HepG2 (cell line): Measurements from ENCODE around the gene CAPN9. TPM values are rescaled to one million over a fixed set of nuclear protein-coding genes. Genes with fewer than 3 reads are reported as not detected.

Source experiments
- BHLHE40 ChIP-seq: IDR thresholded peaks from 2 replicates; pipeline ENCODE4 v1.6.1; 2011; ENCODE audit warnings: low read length, improper control_type of control experiment
- CBFB ChIP-seq: sonication (generic); formaldehyde crosslinking; IDR thresholded peaks from 2 replicates; pipeline ENCODE4 v1.4.0; 2020; ENCODE audit warnings: missing genetic modification reagents
- CREB1 ChIP-seq, 2 experiments: fragments of 450-650 bp in 1 of 2; IDR thresholded peaks; 2 replicates each; pipeline ENCODE4 v1.6.1; 2016 to 2017; ENCODE audit warnings: control low read depth in 1 of 2, mild to moderate bottlenecking in 1 of 2, missing compliant biosample characterization in 1 of 2, missing genetic modification characterization in 1 of 2
- CSRNP2 ChIP-seq: sonication (generic); formaldehyde crosslinking; conservative IDR thresholded peaks from 2 replicates; pipeline ENCODE4 v1.8.0; 2022; ENCODE audit warnings: low read depth, missing genetic modification reagents
- DPF2 ChIP-seq: sonication (generic); formaldehyde crosslinking; IDR thresholded peaks from 2 replicates; pipeline ENCODE4 v1.4.0; 2020; ENCODE audit warnings: mild to moderate bottlenecking, low read depth, missing genetic modification reagents, borderline replicate concordance
- ETV5 ChIP-seq: IDR thresholded peaks from 2 replicates; pipeline ENCODE4 v1.6.1; 2018; ENCODE audit warnings: missing biosample characterization, missing genetic modification reagents, inconsistent platforms, borderline replicate concordance
- HES4 ChIP-seq: sonication (generic); formaldehyde crosslinking; IDR thresholded peaks from 2 replicates; pipeline ENCODE4 v1.9.0; 2021; ENCODE audit warnings: mild to moderate bottlenecking, missing genetic modification reagents, borderline replicate concordance
- HNF4A ChIP-seq: sonication (generic); formaldehyde crosslinking; IDR thresholded peaks from 2 replicates; pipeline ENCODE4 v1.4.0; 2020; ENCODE audit warnings: missing genetic modification reagents
- MYC ChIP-seq: sonication (generic); formaldehyde crosslinking; IDR thresholded peaks from 2 replicates; pipeline ENCODE4 v1.9.0; 2021; ENCODE audit warnings: missing genetic modification reagents, borderline replicate concordance
- PHF5A ChIP-seq: IDR thresholded peaks from one replicate; pipeline ENCODE4 v1.6.1; 2018; ENCODE audit warnings: low read depth, missing genetic modification reagents; ENCODE audit not compliant: unreplicated experiment
- POGK ChIP-seq: sonication (generic); formaldehyde crosslinking; conservative IDR thresholded peaks from 2 replicates; pipeline ENCODE4 v1.8.0; 2022; ENCODE audit warnings: mild to moderate bottlenecking, moderate library complexity, missing genetic modification reagents
- RBM22 ChIP-seq: fragments of 200-400 bp; formaldehyde crosslinking; optimal IDR thresholded peaks from 2 replicates; pipeline ENCODE3; 2017; ENCODE audit warnings: mild to moderate bottlenecking, low read length, moderate library complexity
- REST ChIP-seq, 2 experiments: IDR thresholded peaks; 2 replicates each; pipeline ENCODE4 v1.6.1; 2011 to 2012; ENCODE audit warnings: low read length in 2 of 2, borderline replicate concordance in 1 of 2, low read depth in 1 of 2, mild to moderate bottlenecking in 1 of 2, moderate library complexity in 1 of 2
- SMARCC2 ChIP-seq: fragments of 450-650 bp; IDR thresholded peaks from 2 replicates; pipeline ENCODE4 v1.6.1; 2017; ENCODE audit warnings: antibody characterized with exemption, mild to moderate bottlenecking
- TBX3 ChIP-seq: fragments of 450-650 bp; IDR thresholded peaks from 2 replicates; pipeline ENCODE4 v1.6.1; 2017; ENCODE audit warnings: antibody characterized with exemption, mild to moderate bottlenecking, inconsistent platforms, borderline replicate concordance
- TFDP2 ChIP-seq: sonication (generic); formaldehyde crosslinking; IDR thresholded peaks from 2 replicates; pipeline ENCODE4 v1.4.0; 2020; ENCODE audit warnings: missing genetic modification reagents
- ZBTB7A ChIP-seq: sonication (generic); formaldehyde crosslinking; IDR thresholded peaks from 2 replicates; pipeline ENCODE4 v1.8.0; 2022; ENCODE audit warnings: mild to moderate bottlenecking, missing genetic modification reagents
- ZNF616 ChIP-seq: sonication (generic); formaldehyde crosslinking; IDR thresholded peaks from 2 replicates; pipeline ENCODE4 v1.5.0; 2020; ENCODE audit warnings: low read depth, mild to moderate bottlenecking, missing genetic modification reagents
- ZNF775 ChIP-seq: sonication (generic); formaldehyde crosslinking; IDR thresholded peaks from 2 replicates; pipeline ENCODE4 v1.4.0; 2020; ENCODE audit warnings: missing genetic modification reagents, mild to moderate bottlenecking, moderate library complexity, borderline replicate concordance
- polyA plus RNA-seq, 8 experiments: library from polyadenylated mRNA; depleted of rRNA in 3 of 8; stranded (reverse) in 7 of 8; unstranded in 1 of 8; fragments of >200 nt; fragmentation: Illumina TruSeq in 4 of 8; extraction: Trizol in 4 of 8; gene quantifications; 2 replicates each; pipeline versions ENCODE4 v1.2.1 to v1.2.3, GENCODE V29; 2011 to 2016; ENCODE audit warnings: low read depth in 4 of 8, missing spikeins in 1 of 8, mixed read lengths in 1 of 8; ENCODE audit not compliant: insufficient read depth in 1 of 8
- total RNA-seq, 5 experiments: library from RNA; depleted of rRNA; stranded (reverse); fragments of >200 nt; fragmentation: Illumina TruSeq; extraction: Trizol; gene quantifications; 2 replicates each; pipeline ENCODE4 v1.2.3, GENCODE V29; 2016; ENCODE audit warnings: low read depth in 1 of 5

The CAPN9 gene
- total and polyA plus RNA-seq, 2 of the 13 experiments (the other 11 are each of a cell fraction or from before 2014, with no cell fraction given), result 0.04 to 0.31 TPM

- TF ChIP-seq REST (IDR thresholded peaks at IDR 0.05; ENCODE audit: borderline replicate concordance in 1 of 2, low read depth in 1 of 2, low read length in 2 of 2), result peak in 1 of 2 experiments; percentile 73; a peak in 2 of 4 replicates
- peak; percentile 86; the same call in 1 of the 2 replicates for TF ChIP-seq ZBTB7A (CRISPR knock-in tag)
- TF ChIP-seq ETV5 (CRISPR knock-in tag), result peak; percentile 94
- TF ChIP-seq TBX3, result peak; percentile 57; the same call in 1 of the 2 replicates
- peak; percentile 51; the same call in 1 of the 2 replicates for TF ChIP-seq CREB1 (IDR thresholded peaks at IDR 0.05)
- TF ChIP-seq CREB1 (CRISPR knock-in tag; IDR thresholded peaks at IDR 0.05), result peak; percentile 71
- peak; percentile 83 for TF ChIP-seq CBFB
- TF ChIP-seq ZNF775, result no peak
- TF ChIP-seq PHF5A, result peak; percentile 41
- no peak for TF ChIP-seq SMARCC2
- peak; percentile 75 for TF ChIP-seq RBM22
- peak; percentile 99 for TF ChIP-seq BHLHE40
- TF ChIP-seq CSRNP2 (CRISPR knock-in tag), result peak; percentile 76; the same call in 1 of the 2 replicates
- TF ChIP-seq HES4, result peak; percentile 69; the same call in 1 of the 2 replicates
- TF ChIP-seq HNF4A, result peak; percentile 96
- peak; percentile 34; the same call in 1 of the 2 replicates for TF ChIP-seq ZNF616 (CRISPR knock-in tag)
- peak; percentile 65; the same call in 1 of the 2 replicates for TF ChIP-seq TFDP2
- TF ChIP-seq MYC (CRISPR knock-in tag), result peak; percentile 98
- peak; percentile 84; the same call in 1 of the 2 replicates for TF ChIP-seq DPF2 (CRISPR knock-in tag)
- peak; percentile 84 for TF ChIP-seq POGK (CRISPR knock-in tag)
Observed at GRCh38 chr1:230708631-230709580, 38.3 kb upstream of the CAPN9 start (continued).
